ENCODE data around the gene OR5A2.
"Not testable (repeated sequence)": the region's sequence is repeated elsewhere in the genome, so short reads cannot be mapped to it uniquely, and the experiment has no call there.

The OR5A2 gene

DNA sequence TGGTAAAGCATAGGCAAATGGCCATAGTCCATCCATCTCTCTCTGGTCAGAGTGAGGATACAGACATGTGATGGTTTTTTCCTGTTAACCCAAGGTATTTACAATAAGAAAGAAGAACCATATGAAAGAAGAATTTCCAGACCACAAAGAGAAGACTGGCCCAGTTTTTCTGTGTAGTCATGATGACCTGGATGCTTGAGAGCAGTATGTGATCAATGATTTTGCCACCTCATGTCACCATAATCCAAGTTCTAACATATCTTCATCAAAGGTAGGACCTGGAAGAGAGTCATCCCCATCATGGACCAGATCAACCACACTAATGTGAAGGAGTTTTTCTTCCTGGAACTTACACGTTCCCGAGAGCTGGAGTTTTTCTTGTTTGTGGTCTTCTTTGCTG is 30.4 kb upstream of the OR5A2 start, which contains the start of gene OR4D6:
TSS of gene OR4D6 (plus strand) at position 301 of the 400 bp plus-strand sequence. CDS start at position 301, 0 bp downstream.
- DNase-seq (ENCODE audit: extremely low read depth, insufficient read length), result no peak
- H3K36me3 ChIP-seq (ENCODE audit: control insufficient read depth, insufficient read depth, low read length), result no peaks in the 10 kb centered on the region
- TF ChIP-seq, protein P1, sequence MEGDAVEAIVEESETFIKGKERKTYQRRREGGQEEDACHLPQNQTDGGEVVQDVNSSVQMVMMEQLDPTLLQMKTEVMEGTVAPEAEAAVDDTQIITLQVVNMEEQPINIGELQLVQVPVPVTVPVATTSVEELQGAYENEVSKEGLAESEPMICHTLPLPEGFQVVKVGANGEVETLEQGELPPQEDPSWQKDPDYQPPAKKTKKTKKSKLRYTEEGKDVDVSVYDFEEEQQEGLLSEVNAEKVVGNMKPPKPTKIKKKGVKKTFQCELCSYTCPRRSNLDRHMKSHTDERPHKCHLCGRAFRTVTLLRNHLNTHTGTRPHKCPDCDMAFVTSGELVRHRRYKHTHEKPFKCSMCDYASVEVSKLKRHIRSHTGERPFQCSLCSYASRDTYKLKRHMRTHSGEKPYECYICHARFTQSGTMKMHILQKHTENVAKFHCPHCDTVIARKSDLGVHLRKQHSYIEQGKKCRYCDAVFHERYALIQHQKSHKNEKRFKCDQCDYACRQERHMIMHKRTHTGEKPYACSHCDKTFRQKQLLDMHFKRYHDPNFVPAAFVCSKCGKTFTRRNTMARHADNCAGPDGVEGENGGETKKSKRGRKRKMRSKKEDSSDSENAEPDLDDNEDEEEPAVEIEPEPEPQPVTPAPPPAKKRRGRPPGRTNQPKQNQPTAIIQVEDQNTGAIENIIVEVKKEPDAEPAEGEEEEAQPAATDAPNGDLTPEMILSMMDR (IDR thresholded peaks at IDR 0.05; ENCODE audit: insufficient read depth, low read length, poor library complexity, severe bottlenecking), result no peak
- no peaks in the 10 kb centered on the region; the same call in 1 of the 2 replicates for H3K27me3 ChIP-seq (replicated peaks; ENCODE audit: control insufficient read depth, insufficient read depth, low read length)
- no peak within 1 kb of the TSS for H3K4me3 ChIP-seq (replicated peaks; ENCODE audit: low read depth, low read length)

DNA sequence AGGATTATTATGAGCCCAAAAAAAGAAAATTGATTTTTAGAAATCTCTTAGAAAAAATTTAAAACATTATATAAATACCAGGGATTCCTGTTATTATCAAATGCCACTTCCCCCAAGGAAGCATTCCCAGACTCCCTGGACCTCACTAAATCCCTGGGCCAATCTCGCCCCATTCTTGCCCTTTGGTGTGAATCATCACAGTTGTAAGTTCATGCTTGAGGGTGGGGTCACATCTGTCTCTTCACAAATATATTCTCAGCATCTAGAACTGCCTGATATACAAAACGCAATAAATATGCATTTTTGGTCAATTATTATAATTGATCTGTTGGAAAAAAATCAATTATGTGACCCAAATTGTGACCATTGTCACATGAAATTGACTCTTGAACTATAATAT is 22.3 kb upstream of the OR5A2 start:
- H3K36me3 ChIP-seq (ENCODE audit: control insufficient read depth, insufficient read depth, low read length), result no peaks in the 10 kb centered on the region
- no peaks in the 10 kb centered on the region; the same call in 1 of the 2 replicates for H3K27me3 ChIP-seq (replicated peaks; ENCODE audit: control insufficient read depth, insufficient read depth, low read length)
- no peak overlapping the region for H3K4me3 ChIP-seq (replicated peaks; ENCODE audit: low read depth, low read length)
- TF ChIP-seq, protein P1 (IDR thresholded peaks at IDR 0.05; ENCODE audit: insufficient read depth, low read length, poor library complexity, severe bottlenecking), result no peak
- no peak for DNase-seq (ENCODE audit: extremely low read depth, insufficient read length)

DNA sequence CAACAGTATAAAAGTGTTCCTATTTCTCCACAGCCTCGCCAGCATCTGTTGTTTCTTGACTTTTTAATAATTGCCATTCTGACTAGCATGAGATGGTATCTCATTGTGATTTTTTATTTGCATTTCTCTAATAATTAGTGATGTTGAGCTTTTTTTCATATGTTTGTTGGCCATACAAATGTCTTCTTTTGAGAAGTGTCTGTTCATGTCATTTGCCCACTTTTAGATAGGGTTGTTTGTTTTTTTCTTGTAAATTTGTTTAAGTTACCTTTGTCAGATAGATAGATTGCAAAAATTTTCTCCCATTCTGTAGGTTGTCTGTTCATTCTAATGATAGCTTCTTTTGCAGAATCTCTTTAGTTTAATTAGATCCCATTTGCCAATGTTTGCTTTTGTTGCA is 19.4 kb upstream of the OR5A2 start:
- not testable (repeated sequence) for DNase-seq (ENCODE audit: extremely low read depth, insufficient read length); H3K27me3 ChIP-seq (replicated peaks; ENCODE audit: control insufficient read depth, insufficient read depth, low read length); H3K4me3 ChIP-seq (replicated peaks; ENCODE audit: low read depth, low read length); H3K36me3 ChIP-seq (ENCODE audit: control insufficient read depth, insufficient read depth, low read length)

DNA sequence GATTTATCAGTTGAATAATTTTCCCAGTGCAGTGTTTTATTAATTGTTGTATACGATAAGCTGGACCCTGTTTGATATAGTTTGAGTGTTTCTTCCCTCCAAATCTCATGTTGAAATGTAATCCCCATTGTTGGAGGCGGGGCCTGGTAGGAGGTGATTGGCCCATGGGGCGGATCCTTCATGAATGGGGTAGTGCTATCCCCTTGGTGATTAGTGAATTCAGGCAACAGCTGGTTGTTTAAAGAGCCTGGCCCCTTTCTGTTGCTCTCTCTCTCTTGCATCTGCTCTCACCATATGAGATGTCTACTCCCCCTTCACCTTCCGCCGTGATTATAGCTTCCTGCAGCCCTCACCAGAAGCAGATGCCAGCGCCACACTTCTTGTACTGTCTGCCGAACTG is 11.6 kb upstream of the OR5A2 start:
- H3K27me3 ChIP-seq (replicated peaks; ENCODE audit: control insufficient read depth, insufficient read depth, low read length), result no peaks in the 10 kb centered on the region
- H3K36me3 ChIP-seq (ENCODE audit: control insufficient read depth, insufficient read depth, low read length), result no peaks in the 10 kb centered on the region
- no peak for DNase-seq (ENCODE audit: extremely low read depth, insufficient read length)
- TF ChIP-seq, protein P1 (IDR thresholded peaks at IDR 0.05; ENCODE audit: insufficient read depth, low read length, poor library complexity, severe bottlenecking), result no peak
- H3K4me3 ChIP-seq (replicated peaks; ENCODE audit: low read depth, low read length), result no peak overlapping the region

DNA sequence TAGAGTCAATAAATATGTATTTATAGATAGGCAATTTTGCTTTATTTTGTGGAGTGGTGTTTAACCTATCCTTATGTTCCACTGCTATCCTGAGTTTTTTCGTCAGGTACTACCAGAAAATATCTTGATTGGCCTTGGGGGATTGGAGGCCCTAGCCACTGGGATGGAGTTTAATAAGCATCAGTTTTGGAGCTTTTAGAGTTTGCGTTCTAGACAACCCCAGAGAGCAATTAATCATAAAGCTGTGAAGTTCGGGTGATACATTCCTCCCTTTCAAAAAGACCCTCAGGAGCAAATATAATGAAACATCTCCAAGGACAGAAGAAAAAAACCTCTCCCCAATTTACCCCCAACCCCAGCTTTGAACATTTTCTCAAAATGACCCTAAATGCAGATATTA is 10.0 kb upstream of the OR5A2 start, which contains the start of gene OR5A1:
TSS of gene OR5A1 (plus strand) at position 301 of the 400 bp plus-strand sequence. CDS start 6,700 bp downstream, outside the sequence.
- H3K4me3 ChIP-seq (replicated peaks; ENCODE audit: low read depth, low read length), result no peak within 1 kb of the TSS
- no peak for DNase-seq (ENCODE audit: extremely low read depth, insufficient read length)
- no peaks in the 10 kb centered on the region for H3K27me3 ChIP-seq (replicated peaks; ENCODE audit: control insufficient read depth, insufficient read depth, low read length)
- no peaks in the 10 kb centered on the region for H3K36me3 ChIP-seq (ENCODE audit: control insufficient read depth, insufficient read depth, low read length)
- TF ChIP-seq, protein P1 (IDR thresholded peaks at IDR 0.05; ENCODE audit: insufficient read depth, low read length, poor library complexity, severe bottlenecking), result no peak

DNA sequence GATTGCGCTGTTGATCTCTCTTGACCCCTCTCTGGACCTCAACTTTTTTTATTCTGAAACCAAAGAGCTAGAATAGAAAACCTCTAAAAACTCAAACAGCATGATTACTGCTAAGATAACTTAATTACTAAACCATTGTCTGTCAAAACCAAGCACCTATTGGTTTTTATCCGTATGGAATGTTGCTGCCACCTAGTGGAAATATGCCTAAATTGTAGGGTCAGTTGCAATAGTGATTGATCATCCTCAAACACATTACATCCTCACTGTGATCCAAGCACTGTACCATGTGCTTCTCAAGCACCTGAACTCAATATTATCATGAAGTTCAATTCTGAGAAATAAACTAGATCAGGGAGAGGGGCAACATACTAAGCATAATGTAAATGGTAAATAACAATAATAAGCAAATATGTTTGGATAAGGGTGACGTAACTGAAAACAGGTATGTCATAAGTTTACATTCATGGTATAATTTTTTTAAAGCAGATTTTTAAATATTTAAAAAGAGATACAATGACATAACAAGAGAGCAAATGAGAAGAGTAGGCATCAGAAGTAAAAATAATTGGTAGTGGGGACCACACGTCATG is 3.8 kb upstream of the OR5A2 start:
- TF ChIP-seq, protein P1 (IDR thresholded peaks at IDR 0.05; ENCODE audit: insufficient read depth, low read length, poor library complexity, severe bottlenecking), result peak; percentile 67
- peak; percentile 3 for DNase-seq (ENCODE audit: extremely low read depth, insufficient read length)
- no peaks in the 10 kb centered on the region for H3K36me3 ChIP-seq (ENCODE audit: control insufficient read depth, insufficient read depth, low read length)
- H3K4me3 ChIP-seq (replicated peaks; ENCODE audit: low read depth, low read length), result no peak overlapping the region
- no peaks in the 10 kb centered on the region for H3K27me3 ChIP-seq (replicated peaks; ENCODE audit: control insufficient read depth, insufficient read depth, low read length)
